Activated CD8-positive, alpha-beta T cell treated with anti-CD3 and anti-CD28 coated beads for 36 hours (primary cell): ENCODE measurements around the gene SNRNP25. TPM values are rescaled to one million over a fixed set of nuclear protein-coding genes. Genes with fewer than 3 reads are reported as not detected.
A peak's percentile ranks its signal among the peaks of the same experiment; 100 is the strongest.
"Not testable (repeated sequence)": the region's sequence is repeated elsewhere in the genome, so short reads cannot be mapped to it uniquely, and the experiment has no call there.

ENCODE experiments used
- ATAC-seq: fragments of 200-7000 bp; cut with Tn5 transposase; one replicate; pipeline ENCODE4 v1.10.0; 2021; ENCODE audit warnings: mild to moderate bottlenecking, moderate library complexity
- CTCF ChIA-PET: fragments of 350-600 bp; sonication (Branson Sonifier 250); formaldehyde crosslinking; loops from one replicate; lab custom pipeline; 2021; ENCODE audit warnings: antibody characterized with exemption; lab: Charles Lee
- POLR2A ChIA-PET: fragments of 350-600 bp; sonication (Branson Sonifier 250); formaldehyde crosslinking; loops from one replicate; lab custom pipeline; 2021; ENCODE audit warnings: antibody characterized with exemption; lab: Charles Lee
- DNase-seq: peaks from one replicate; pipeline ENCODE4 v3.0.0-alpha.2; 2020
- H3K27ac Mint-ChIP-seq: one replicate; pipeline ENCODE4 v1.8.0; 2021; ENCODE audit warnings: mild to moderate bottlenecking, mixed read lengths
- H3K27me3 Mint-ChIP-seq: one replicate; pipeline ENCODE4 v1.8.0; 2021; ENCODE audit warnings: mixed read lengths
- H3K36me3 Mint-ChIP-seq: one replicate; pipeline ENCODE4 v1.8.0; 2021; ENCODE audit warnings: low read depth, mixed read lengths
- H3K4me1 Mint-ChIP-seq: one replicate; pipeline ENCODE4 v1.8.0; 2021; ENCODE audit warnings: low read depth, mixed read lengths
- H3K4me3 Mint-ChIP-seq: one replicate; pipeline ENCODE4 v1.8.0; 2021; ENCODE audit warnings: mild to moderate bottlenecking, moderate library complexity, mixed read lengths
- H3K9me3 Mint-ChIP-seq: one replicate; pipeline ENCODE4 v1.8.0; 2021; ENCODE audit warnings: mixed read lengths
- intact Hi-C: fragments of 100-400 bp; cut with micrococcal nuclease; formaldehyde crosslinking; loops from one replicate; pipeline ENCODE4 v1.10.0; 2022
- total RNA-seq, 2 experiments: library from RNA; stranded (reverse); gene quantifications; one replicate each; pipeline ENCODE4 v1.2.3, GENCODE V29; 2021
- TF ChIP-seq, protein P1 (sequence below): fragments of 200-600 bp; IDR thresholded peaks from one replicate; pipeline ENCODE4 v1.8.0; 2022; ENCODE audit warnings: antibody characterized with exemption, mild to moderate bottlenecking

SNRNP25 gene
- total RNA-seq, 2 experiments from 2014 or later, result 39.4 to 39.7 TPM

DNA sequence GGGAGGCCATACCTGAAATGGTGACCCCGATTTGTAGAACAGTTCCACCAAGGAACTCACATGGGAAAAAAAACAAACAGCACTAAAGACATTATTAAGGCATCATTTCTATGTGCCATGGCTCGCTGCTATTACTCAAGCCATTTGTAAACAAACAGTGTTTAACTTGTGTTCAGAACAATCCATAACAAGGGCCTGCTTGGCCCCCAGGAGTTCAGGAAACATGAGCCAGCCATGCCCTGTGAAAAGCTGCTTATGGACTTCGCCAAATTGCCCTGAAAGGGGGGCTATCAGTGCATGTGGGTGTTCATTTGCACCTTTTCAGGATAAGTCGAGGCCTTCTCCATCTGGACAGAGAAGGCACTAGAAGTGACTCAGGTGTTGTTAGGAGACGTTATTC lies 8.2 kb upstream of the SNRNP25 start:
- POLR2A ChIA-PET, result no interaction called here
- H3K27ac Mint-ChIP-seq, result no peak overlapping the region
- no peak overlapping the region for H3K4me3 Mint-ChIP-seq
- no peaks in the 10 kb centered on the region for H3K27me3 Mint-ChIP-seq
- no peak for DNase-seq
- intact Hi-C loops, result no loop called here
- TF ChIP-seq, protein P1, sequence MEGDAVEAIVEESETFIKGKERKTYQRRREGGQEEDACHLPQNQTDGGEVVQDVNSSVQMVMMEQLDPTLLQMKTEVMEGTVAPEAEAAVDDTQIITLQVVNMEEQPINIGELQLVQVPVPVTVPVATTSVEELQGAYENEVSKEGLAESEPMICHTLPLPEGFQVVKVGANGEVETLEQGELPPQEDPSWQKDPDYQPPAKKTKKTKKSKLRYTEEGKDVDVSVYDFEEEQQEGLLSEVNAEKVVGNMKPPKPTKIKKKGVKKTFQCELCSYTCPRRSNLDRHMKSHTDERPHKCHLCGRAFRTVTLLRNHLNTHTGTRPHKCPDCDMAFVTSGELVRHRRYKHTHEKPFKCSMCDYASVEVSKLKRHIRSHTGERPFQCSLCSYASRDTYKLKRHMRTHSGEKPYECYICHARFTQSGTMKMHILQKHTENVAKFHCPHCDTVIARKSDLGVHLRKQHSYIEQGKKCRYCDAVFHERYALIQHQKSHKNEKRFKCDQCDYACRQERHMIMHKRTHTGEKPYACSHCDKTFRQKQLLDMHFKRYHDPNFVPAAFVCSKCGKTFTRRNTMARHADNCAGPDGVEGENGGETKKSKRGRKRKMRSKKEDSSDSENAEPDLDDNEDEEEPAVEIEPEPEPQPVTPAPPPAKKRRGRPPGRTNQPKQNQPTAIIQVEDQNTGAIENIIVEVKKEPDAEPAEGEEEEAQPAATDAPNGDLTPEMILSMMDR, result no peak
- no peak for ATAC-seq
- peaks cover 67% of the 10 kb centered on the region for H3K36me3 Mint-ChIP-seq
- H3K4me1 Mint-ChIP-seq, result peaks cover 37% of the 10 kb centered on the region
- H3K9me3 Mint-ChIP-seq, result no peaks in the 10 kb centered on the region
- CTCF ChIA-PET, result interaction anchor here (2.2 kb wide), 1 partner anchor 20 kb away, joined by 11 read pairs; no protein-coding TSS in a partner anchor

DNA sequence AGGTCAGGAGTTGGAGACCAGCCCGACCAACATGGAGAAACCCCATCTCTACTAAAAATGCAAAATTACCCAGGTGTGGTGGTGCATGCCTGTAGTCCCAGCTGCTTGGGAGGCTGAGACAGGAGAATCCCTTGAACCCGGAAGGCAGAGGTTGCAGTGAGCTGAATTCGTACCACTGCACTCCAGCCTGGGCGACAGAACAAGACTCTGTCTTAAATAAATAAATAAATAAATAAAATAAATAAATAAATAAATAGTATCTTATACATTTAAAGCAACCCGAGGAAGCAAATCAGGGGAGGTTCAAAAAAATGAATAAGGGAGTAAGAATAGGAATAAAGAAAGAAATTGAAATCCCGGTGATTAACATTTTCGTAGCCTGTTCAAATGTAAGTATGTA lies 7.1 kb upstream of the SNRNP25 start:
- Mint-ChIP-seq H3K4me1 (peaks cover 42% of the 10 kb centered on the region), H3K36me3 (peaks cover 73% of the 10 kb centered on the region)
- H3K9me3 Mint-ChIP-seq, ATAC-seq, H3K27ac Mint-ChIP-seq, H3K27me3 Mint-ChIP-seq, intact Hi-C loops, H3K4me3 Mint-ChIP-seq, DNase-seq: not testable (repeated sequence)
- ChIA-PET CTCF (interaction anchor here (1.5 kb wide), 1 partner anchor 50 kb away, joined by 5 read pairs; no protein-coding TSS in a partner anchor), POLR2A (interaction anchor here (1.1 kb wide), 1 partner anchor 9 kb away, joined by 4 read pairs; no protein-coding TSS in a partner anchor)

DNA sequence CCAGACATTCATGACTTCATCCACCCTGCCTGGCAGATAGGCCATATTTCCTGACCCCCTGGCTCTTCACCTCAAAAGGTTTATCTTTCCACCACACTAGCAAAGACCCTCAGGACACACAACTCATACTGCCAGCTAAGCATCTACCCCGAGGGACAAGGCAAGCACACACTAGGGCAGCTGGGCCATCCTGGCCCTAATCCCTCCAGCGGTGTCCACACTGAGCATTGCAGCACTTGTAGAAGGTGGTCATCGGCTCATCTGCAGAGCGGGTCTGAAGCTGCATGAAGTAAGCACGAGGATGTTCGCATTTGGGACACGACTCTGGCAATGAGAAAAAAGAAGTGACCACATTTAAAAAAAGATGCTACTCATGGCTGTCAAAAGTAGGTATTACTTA lies 6.4 kb upstream of the SNRNP25 start:
- no peaks in the 10 kb centered on the region for H3K9me3 Mint-ChIP-seq
- H3K4me1 Mint-ChIP-seq, result peaks cover 41% of the 10 kb centered on the region
- DNase-seq, result no peak
- CTCF ChIA-PET, result interaction anchor here (1.5 kb wide), 1 partner anchor 50 kb away, joined by 5 read pairs; no protein-coding TSS in a partner anchor
- TF ChIP-seq, protein P1, result no peak
- ATAC-seq, result no peak
- H3K36me3 Mint-ChIP-seq, result peaks cover 74% of the 10 kb centered on the region
- no peak overlapping the region for H3K27ac Mint-ChIP-seq
- no peaks in the 10 kb centered on the region for H3K27me3 Mint-ChIP-seq
- POLR2A ChIA-PET, result interaction anchor here (1.1 kb wide), 1 partner anchor 9 kb away, joined by 4 read pairs; no protein-coding TSS in a partner anchor
- intact Hi-C loops, result no loop called here
- no peak overlapping the region for H3K4me3 Mint-ChIP-seq

DNA sequence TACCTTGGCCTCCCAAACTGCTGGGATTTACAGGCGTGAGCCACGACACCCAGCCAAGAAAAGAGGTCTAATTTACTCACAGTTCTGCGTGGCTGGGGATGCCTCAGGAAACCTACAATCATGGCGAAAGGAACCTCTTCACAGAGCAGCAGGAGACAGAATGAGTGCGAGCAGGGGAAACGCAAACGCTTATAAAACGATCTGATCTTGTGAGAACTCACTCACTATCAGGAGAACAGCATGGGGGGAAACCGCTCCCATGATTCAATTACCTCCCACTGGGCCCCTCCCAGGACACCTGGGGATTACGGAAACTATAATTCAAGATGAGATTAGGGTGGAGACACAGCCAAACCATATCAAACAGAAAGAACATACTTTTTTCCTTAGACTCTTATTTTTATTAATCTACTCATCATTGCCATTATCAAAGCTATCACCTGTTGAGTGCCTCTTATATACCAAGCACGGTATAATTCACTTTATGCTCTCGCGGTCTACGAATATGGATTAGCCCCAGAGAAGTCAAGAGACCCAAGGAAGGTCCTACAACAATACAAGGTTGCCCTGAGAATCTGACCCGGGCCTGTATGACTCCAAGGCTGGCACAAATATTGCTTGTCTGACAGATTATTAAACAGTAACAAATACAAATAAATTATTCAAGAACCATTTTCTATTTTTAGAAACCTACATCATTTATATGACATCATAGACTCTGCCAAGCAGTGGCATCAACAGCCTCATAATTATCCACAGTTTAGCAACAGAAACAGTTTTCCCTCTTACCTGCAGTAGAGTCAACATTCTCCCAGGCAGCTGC lies 2.6 kb upstream of the SNRNP25 start:
- POLR2A ChIA-PET, result no interaction called here
- Mint-ChIP-seq H3K4me3 (peak overlapping the region; percentile 97), H3K4me1 (peaks cover 30% of the 10 kb centered on the region), H3K27me3 (no peaks in the 10 kb centered on the region), H3K36me3 (peaks cover 50% of the 10 kb centered on the region), H3K27ac (peak overlapping the region; percentile 42), H3K9me3 (no peaks in the 10 kb centered on the region)
- ATAC-seq (no peak), DNase-seq (no peak)
- intact Hi-C loops, result no loop called here
- CTCF ChIA-PET, result no interaction called here
- TF ChIP-seq, protein P1, result no peak

DNA sequence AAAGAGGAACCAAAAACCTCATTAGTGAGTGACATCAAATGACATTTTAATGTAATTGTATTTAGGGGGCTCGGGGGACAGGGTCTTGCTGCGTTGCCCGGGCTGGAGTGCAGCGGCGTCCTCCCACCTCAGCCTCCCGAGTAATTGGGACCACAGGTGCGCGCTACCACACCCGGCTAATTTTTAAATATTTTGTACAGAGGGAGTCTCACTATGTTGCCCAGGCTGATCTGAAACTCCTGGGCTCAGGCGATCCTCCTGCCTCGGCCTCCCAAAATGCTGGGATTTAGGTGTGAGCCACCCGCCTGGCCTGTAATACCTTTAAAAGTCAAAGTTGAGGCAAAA lies 581 bp downstream of the SNRNP25 start:
- H3K9me3 Mint-ChIP-seq, result no peaks in the 10 kb centered on the region
- TF ChIP-seq, protein P1, result no peak
- CTCF ChIA-PET, result interaction anchor here (1.3 to 2.0 kb wide), 3 partner anchors 9 to 43 kb away, joined by 7 to 13 read pairs (median 13); no protein-coding TSS in a partner anchor

More for the DNA sequence above, 581 bp downstream of the SNRNP25 start:
- H3K27ac Mint-ChIP-seq, result peak overlapping the region; percentile 90
- peaks cover 26% of the 10 kb centered on the region for H3K4me1 Mint-ChIP-seq
- intact Hi-C loops, result no loop called here
- DNase-seq, result no peak
- ATAC-seq, result no peak
- POLR2A ChIA-PET, result interaction anchor here (1.0 to 1.6 kb wide), 2 partner anchors 23 to 83 kb away, joined by 3 to 11 read pairs; partner anchors contain the start of gene MPG
- H3K4me3 Mint-ChIP-seq, result peak overlapping the region; percentile 97
- H3K36me3 Mint-ChIP-seq, result peaks cover 33% of the 10 kb centered on the region
- no peaks in the 10 kb centered on the region for H3K27me3 Mint-ChIP-seq
